BLaER1 treated with 17β-estradiol and CSF1 and Interleukin-3, amounts not matched to agents 10 nM and 100 nM (cell line): ENCODE results near the gene ZNF775.

Source experiments
- H3K27ac ChIP-seq, 11 experiments: shearing (Covaris generic); formaldehyde crosslinking; 2 replicates each; pipeline ENCODE4 v1.8.1; 2022
- H3K27me3 ChIP-seq, 11 experiments: shearing (Covaris generic); formaldehyde crosslinking; 2 replicates each; pipeline ENCODE4 v1.8.1; 2022
- H3K36me3 ChIP-seq, 11 experiments: shearing (Covaris generic); formaldehyde crosslinking; 2 replicates each; pipeline ENCODE4 v1.8.1; 2022
- H3K4me1 ChIP-seq, 10 experiments: shearing (Covaris generic); formaldehyde crosslinking; 2 replicates each; pipeline ENCODE4 v1.8.1; 2022
- H3K4me2 ChIP-seq, 11 experiments: shearing (Covaris generic); formaldehyde crosslinking; 2 replicates each; pipeline ENCODE4 v1.8.1; 2022
- H3K4me3 ChIP-seq, 10 experiments: shearing (Covaris generic); formaldehyde crosslinking; 2 replicates each; pipeline ENCODE4 v1.8.1; 2022
- H3K9ac ChIP-seq, 11 experiments: shearing (Covaris generic); formaldehyde crosslinking; 2 replicates each; pipeline ENCODE4 v1.8.1; 2022
- H3K9me3 ChIP-seq, 11 experiments: shearing (Covaris generic); formaldehyde crosslinking; replicated peaks in 1 of 11; 2 replicates each; pipeline ENCODE4 v1.8.1; 2022
- H4K20me1 ChIP-seq, 11 experiments: shearing (Covaris generic); formaldehyde crosslinking; 2 replicates each; pipeline ENCODE4 v1.8.1; 2022
- Cebpa-rat ChIP-seq, 11 experiments: shearing (Covaris generic); IDR thresholded peaks; 2 replicates each; pipeline ENCODE4 v1.8.1; 2022

Gene ZNF775

GRCh38 chr7:150406567-150407421, 27.7 kb downstream of the ZNF775 start:
- no peak for TF ChIP-seq Cebpa-rat (IDR thresholded peaks at IDR 0.05)
- Histone ChIP-seq H3K4me3 (peak overlapping the region; percentile 60 to 79 (median 67)), H3K27me3 (peaks cover 0 to 15% (median 0%) of the 10 kb centered on the region in 11 experiments; a peak in 3 of 22 replicates), H4K20me1 (peaks cover 0 to 27% (median 0%) of the 10 kb centered on the region in 11 experiments; a peak in 5 of 22 replicates), H3K36me3 (peaks cover 0 to 21% (median 11%) of the 10 kb centered on the region in 11 experiments; a peak in 11 of 22 replicates), H3K9ac (peak overlapping the region; percentile 42 to 97 (median 92); a peak in 20 of 22 replicates), H3K4me1 (peaks cover 65 to 91% (median 89%) of the 10 kb centered on the region in 10 experiments), H3K4me2 (peak overlapping the region; percentile 81 to 99 (median 93)), H3K9me3 (no peaks in the 10 kb centered on the region), H3K27ac (peak overlapping the region; percentile 21 to 99 (median 96); a peak in 21 of 22 replicates)

GRCh38 chr7:150407588-150408392, 28.7 kb downstream of the ZNF775 start:
- H3K27me3 ChIP-seq = peaks cover 0 to 15% (median 0%) of the 10 kb centered on the region in 11 experiments; a peak in 3 of 22 replicates
- peaks cover 0 to 24% (median 11%) of the 10 kb centered on the region in 11 experiments; a peak in 12 of 22 replicates for H3K36me3 ChIP-seq
- peak overlapping the region; percentile 24 to 68 (median 45) for H3K4me3 ChIP-seq
- peak overlapping the region; percentile 2 to 97 (median 92); a peak in 19 of 22 replicates for H3K9ac ChIP-seq
- H3K4me2 ChIP-seq = peak overlapping the region; percentile 81 to 99 (median 93)
- peaks cover 0 to 27% (median 0%) of the 10 kb centered on the region in 11 experiments; a peak in 5 of 22 replicates for H4K20me1 ChIP-seq
- H3K9me3 ChIP-seq = no peaks in the 10 kb centered on the region
- no peak for TF ChIP-seq Cebpa-rat (IDR thresholded peaks at IDR 0.05)
- peaks cover 63 to 91% (median 88%) of the 10 kb centered on the region in 10 experiments for H3K4me1 ChIP-seq
- peak overlapping the region in 9 of 11 experiments; percentile 57 to 99 (median 96); a peak in 19 of 22 replicates for H3K27ac ChIP-seq

GRCh38 chr7:150408393-150409299, 29.5 kb downstream of the ZNF775 start:
- H3K9ac ChIP-seq = peak overlapping the region; percentile 2 to 97 (median 92); a peak in 18 of 22 replicates
- H3K27me3 ChIP-seq = peaks cover 0 to 15% (median 0%) of the 10 kb centered on the region in 11 experiments; a peak in 3 of 22 replicates
- H3K4me2 ChIP-seq = peak overlapping the region; percentile 81 to 99 (median 93)
- H3K9me3 ChIP-seq = no peaks in the 10 kb centered on the region
- peak overlapping the region; percentile 24 to 68 (median 45); a peak in 19 of 20 replicates for H3K4me3 ChIP-seq
- H3K4me1 ChIP-seq = peaks cover 68 to 86% (median 82%) of the 10 kb centered on the region in 10 experiments
- H4K20me1 ChIP-seq = peaks cover 0 to 27% (median 0%) of the 10 kb centered on the region in 11 experiments; a peak in 5 of 22 replicates
- no peak for TF ChIP-seq Cebpa-rat (IDR thresholded peaks at IDR 0.05)
- H3K36me3 ChIP-seq = peaks cover 0 to 24% (median 11%) of the 10 kb centered on the region in 11 experiments; a peak in 12 of 22 replicates
- peak overlapping the region in 9 of 11 experiments; percentile 57 to 99 (median 96); a peak in 19 of 22 replicates for H3K27ac ChIP-seq

- Histone ChIP-seq H3K27me3 (peaks cover 0 to 15% (median 0%) of the 10 kb centered on the region in 11 experiments; a peak in 3 of 22 replicates), H3K4me1 (peaks cover 63 to 78% (median 73%) of the 10 kb centered on the region in 10 experiments), H4K20me1 (peaks cover 0 to 27% (median 0%) of the 10 kb centered on the region in 11 experiments; a peak in 5 of 22 replicates), H3K9ac (peak overlapping the region in 3 of 11 experiments; percentile 24 to 97 (median 48); a peak in 3 of 22 replicates), H3K4me3 (no peak overlapping the region), H3K36me3 (peaks cover 0 to 24% (median 11%) of the 10 kb centered on the region in 11 experiments; a peak in 12 of 22 replicates), H3K4me2 (peak overlapping the region; percentile 81 to 99 (median 93); a peak in 20 of 22 replicates), H3K27ac (peak overlapping the region in 5 of 11 experiments; percentile 93 to 99 (median 96); a peak in 6 of 22 replicates), H3K9me3 (no peaks in the 10 kb centered on the region)
- TF ChIP-seq Cebpa-rat (IDR thresholded peaks at IDR 0.05) = no peak
Observed at GRCh38 chr7:150409300-150410030, 30.3 kb downstream of the ZNF775 start.

- H3K9ac ChIP-seq = peak overlapping the region in 1 of 11 experiments; percentile 43; a peak in 1 of 22 replicates
- H3K36me3 ChIP-seq = peaks cover 0 to 24% (median 11%) of the 10 kb centered on the region in 11 experiments; a peak in 12 of 22 replicates
- no peak overlapping the region for H3K27ac ChIP-seq
Observed at GRCh38 chr7:150410131-150410530, 31.0 kb downstream of the ZNF775 start.

GRCh38 chr7:150410680-150411346, 31.7 kb downstream of the ZNF775 start:
- Histone ChIP-seq H3K4me1 (peaks cover 60 to 74% (median 70%) of the 10 kb centered on the region in 10 experiments), H3K9me3 (no peaks in the 10 kb centered on the region), H3K27ac (peak overlapping the region in 2 of 11 experiments; percentile 1 to 8; a peak in 2 of 22 replicates), H3K4me3 (no peak overlapping the region), H3K4me2 (peak overlapping the region; percentile 50 to 99 (median 93)), H3K9ac (peak overlapping the region in 3 of 11 experiments; percentile 30 to 43 (median 34); a peak in 3 of 22 replicates), H3K36me3 (peaks cover 0 to 24% (median 11%) of the 10 kb centered on the region in 11 experiments; a peak in 12 of 22 replicates), H4K20me1 (peaks cover 0 to 27% (median 0%) of the 10 kb centered on the region in 11 experiments; a peak in 5 of 22 replicates), H3K27me3 (peaks cover 0 to 15% (median 0%) of the 10 kb centered on the region in 11 experiments; a peak in 3 of 22 replicates)
- no peak for TF ChIP-seq Cebpa-rat (IDR thresholded peaks at IDR 0.05)

More at GRCh38 chr7:150410131-150410530, 31.0 kb downstream of the ZNF775 start:
- Histone ChIP-seq H4K20me1 (peaks cover 0 to 27% (median 0%) of the 10 kb centered on the region in 11 experiments; a peak in 5 of 22 replicates), H3K4me3 (no peak overlapping the region), H3K9me3 (no peaks in the 10 kb centered on the region), H3K4me2 (peak overlapping the region; percentile 50 to 99 (median 93)), H3K4me1 (peaks cover 62 to 73% (median 70%) of the 10 kb centered on the region in 10 experiments), H3K27me3 (peaks cover 0 to 15% (median 0%) of the 10 kb centered on the region in 11 experiments; a peak in 3 of 22 replicates)
- TF ChIP-seq Cebpa-rat (IDR thresholded peaks at IDR 0.05) = no peak
